DLD1 (cell line): ENCODE results near the gene TP53I11.

Experiments used
- in situ Hi-C: cut with HindIII; loops from 2 replicates; pipeline ENCODE4 v1.10.0; 2017; ENCODE audit warnings: low sequenced_read_pairs

The TP53I11 gene

GRCh38 chr11:44959064-44959463 lies 8.4 kb upstream of the TP53I11 start:
- in situ Hi-C loops: no loop called here

GRCh38 chr11:44957776-44958564 lies 7.3 kb upstream of the TP53I11 start:
- in situ Hi-C loops: no loop called here

- in situ Hi-C loops: no loop called here
These were observed 6.4 kb upstream of the TP53I11 start for GRCh38 chr11:44957040-44957515.

- in situ Hi-C loops: no loop called here
These were observed 4.5 kb upstream of the TP53I11 start for GRCh38 chr11:44955015-44955738.

- in situ Hi-C loops: no loop called here
These were observed 3.6 kb upstream of the TP53I11 start for GRCh38 chr11:44954051-44954906.

- in situ Hi-C loops: no loop called here
These were observed 2.0 kb upstream of the TP53I11 start for GRCh38 chr11:44952500-44953260.

- in situ Hi-C loops: no loop called here
These were observed 1.4 kb upstream of the TP53I11 start for GRCh38 chr11:44952082-44952481.

GRCh38 chr11:44950031-44950624 lies 555 bp downstream of the TP53I11 start:
- in situ Hi-C loops: no loop called here

- in situ Hi-C loops: loop anchor here (25.0 kb wide), 1 partner anchor 388 kb away; no protein-coding TSS in a partner anchor
These were observed 1.3 kb downstream of the TP53I11 start for GRCh38 chr11:44949160-44950030.

- in situ Hi-C loops: loop anchor here (25.0 kb wide), 1 partner anchor 389 kb away; no protein-coding TSS in a partner anchor
These were observed 2.5 kb downstream of the TP53I11 start for GRCh38 chr11:44948155-44948554.

- in situ Hi-C loops: loop anchor here (25.0 kb wide), 1 partner anchor 390 kb away; no protein-coding TSS in a partner anchor
These were observed 3.6 kb downstream of the TP53I11 start for GRCh38 chr11:44947114-44947513.

- in situ Hi-C loops: loop anchor here (25.0 kb wide), 1 partner anchor 391 kb away; no protein-coding TSS in a partner anchor
These were observed 4.4 kb downstream of the TP53I11 start for GRCh38 chr11:44946263-44946662.

GRCh38 chr11:44945666-44946065 lies 5.0 kb downstream of the TP53I11 start:
- in situ Hi-C loops: loop anchor here (25.0 kb wide), 1 partner anchor 392 kb away; no protein-coding TSS in a partner anchor

- in situ Hi-C loops: loop anchor here (5.0 to 25.0 kb wide), 2 partner anchors 167 to 392 kb away; no protein-coding TSS in a partner anchor
These were observed 5.8 kb downstream of the TP53I11 start for GRCh38 chr11:44944853-44945235.

- in situ Hi-C loops: loop anchor here (5.0 to 25.0 kb wide), 2 partner anchors 168 to 393 kb away; no protein-coding TSS in a partner anchor
These were observed 6.4 kb downstream of the TP53I11 start for GRCh38 chr11:44944181-44944852.

- in situ Hi-C loops: loop anchor here (5.0 to 25.0 kb wide), 2 partner anchors 169 to 394 kb away; no protein-coding TSS in a partner anchor
These were observed 7.0 kb downstream of the TP53I11 start for GRCh38 chr11:44943696-44944095.

- in situ Hi-C loops: loop anchor here (5.0 to 25.0 kb wide), 2 partner anchors 169 to 394 kb away; no protein-coding TSS in a partner anchor
These were observed 7.6 kb downstream of the TP53I11 start for GRCh38 chr11:44943118-44943517.
